ENCODE data around the gene ZNF667.

The ZNF667 gene

GRCh38 chr19:56491399-56491798 lies 14.3 kb upstream of the ZNF667 start:
- no peak for TF ChIP-seq CTCF (IDR thresholded peaks at IDR 0.05; ENCODE audit: insufficient read depth, low read length, poor library complexity, severe bottlenecking)
- H3K4me3 ChIP-seq (replicated peaks; ENCODE audit: low read depth, low read length) = no peak overlapping the region

GRCh38 chr19:56477429-56478338 lies 539 bp upstream of the ZNF667 start:
- H3K4me3 ChIP-seq (replicated peaks; ENCODE audit: low read depth, low read length) = no peak overlapping the region
- no peak for DNase-seq (ENCODE audit: extremely low read depth, insufficient read length)

More at GRCh38 chr19:56491399-56491798, 14.3 kb upstream of the ZNF667 start:
- Histone ChIP-seq H3K27me3 (replicated peaks; ENCODE audit: control insufficient read depth, insufficient read depth, low read length) (no peaks in the 10 kb centered on the region), H3K36me3 (ENCODE audit: control insufficient read depth, insufficient read depth, low read length) (no peaks in the 10 kb centered on the region)
- no peak for DNase-seq (ENCODE audit: extremely low read depth, insufficient read length)

GRCh38 chr19:56476093-56476492 lies 1.1 kb downstream of the ZNF667 start:
- Histone ChIP-seq H3K36me3 (ENCODE audit: control insufficient read depth, insufficient read depth, low read length) (no peaks in the 10 kb centered on the region), H3K4me3 (replicated peaks; ENCODE audit: low read depth, low read length) (no peak overlapping the region), H3K27me3 (replicated peaks; ENCODE audit: control insufficient read depth, insufficient read depth, low read length) (no peaks in the 10 kb centered on the region)
- no peak for TF ChIP-seq CTCF (IDR thresholded peaks at IDR 0.05; ENCODE audit: insufficient read depth, low read length, poor library complexity, severe bottlenecking)
- no peak for DNase-seq (ENCODE audit: extremely low read depth, insufficient read length)

More at GRCh38 chr19:56477429-56478338, 539 bp upstream of the ZNF667 start:
- no peaks in the 10 kb centered on the region for H3K36me3 ChIP-seq (ENCODE audit: control insufficient read depth, insufficient read depth, low read length)
- no peaks in the 10 kb centered on the region for H3K27me3 ChIP-seq (replicated peaks; ENCODE audit: control insufficient read depth, insufficient read depth, low read length)
- TF ChIP-seq CTCF (IDR thresholded peaks at IDR 0.05; ENCODE audit: insufficient read depth, low read length, poor library complexity, severe bottlenecking) = no peak

GRCh38 chr19:56474308-56474707 lies 2.8 kb downstream of the ZNF667 start:
- TF ChIP-seq CTCF (IDR thresholded peaks at IDR 0.05; ENCODE audit: insufficient read depth, low read length, poor library complexity, severe bottlenecking) = no peak
- H3K36me3 ChIP-seq (ENCODE audit: control insufficient read depth, insufficient read depth, low read length) = no peaks in the 10 kb centered on the region

GRCh38 chr19:56441206-56441792 lies 35.8 kb downstream of the ZNF667 start:
- H3K4me3 ChIP-seq (replicated peaks; ENCODE audit: low read depth, low read length) = no peak overlapping the region
- no peaks in the 10 kb centered on the region for H3K27me3 ChIP-seq (replicated peaks; ENCODE audit: control insufficient read depth, insufficient read depth, low read length)
- TF ChIP-seq CTCF (IDR thresholded peaks at IDR 0.05; ENCODE audit: insufficient read depth, low read length, poor library complexity, severe bottlenecking) = no peak
- H3K36me3 ChIP-seq (ENCODE audit: control insufficient read depth, insufficient read depth, low read length) = no peaks in the 10 kb centered on the region
- DNase-seq (ENCODE audit: extremely low read depth, insufficient read length) = no peak

More at GRCh38 chr19:56474308-56474707, 2.8 kb downstream of the ZNF667 start:
- no peak for DNase-seq (ENCODE audit: extremely low read depth, insufficient read length)
- H3K27me3 ChIP-seq (replicated peaks; ENCODE audit: control insufficient read depth, insufficient read depth, low read length) = no peaks in the 10 kb centered on the region
- H3K4me3 ChIP-seq (replicated peaks; ENCODE audit: low read depth, low read length) = no peak overlapping the region
